ENCODE measurements around the gene STX2. TPM values are rescaled to one million over a fixed set of nuclear protein-coding genes. Genes with fewer than 3 reads are reported as not detected.
A peak's percentile ranks its signal among the peaks of the same experiment; 100 is the strongest.

The STX2 gene
- total and polyA plus RNA-seq, 10 of the 15 experiments (the other 5 are each of a cell fraction or from before 2014, with no cell fraction given): 6.0 to 22.2 (median 10.0) TPM

DNA sequence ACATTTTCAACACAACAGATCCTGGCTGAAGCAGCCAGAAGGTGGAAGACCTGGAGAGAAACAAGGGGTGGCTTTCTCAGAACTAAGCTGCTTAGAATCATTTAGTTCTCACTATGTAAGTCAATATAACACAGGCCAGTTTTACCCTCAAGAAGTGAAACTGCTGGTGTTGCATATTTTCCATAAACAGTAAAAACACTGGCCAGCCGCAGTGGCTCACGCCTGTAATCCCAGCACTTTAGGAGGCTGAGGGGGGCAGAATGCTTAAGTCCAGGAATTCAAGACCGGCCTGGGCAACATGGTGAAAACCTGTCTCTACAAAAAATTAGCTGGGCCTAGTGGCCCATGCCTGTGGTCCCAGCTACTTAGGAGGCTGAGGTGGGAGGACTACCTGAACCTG lies 11.6 kb downstream of the STX2 start (continued):
- TF ChIP-seq, protein P1, sequence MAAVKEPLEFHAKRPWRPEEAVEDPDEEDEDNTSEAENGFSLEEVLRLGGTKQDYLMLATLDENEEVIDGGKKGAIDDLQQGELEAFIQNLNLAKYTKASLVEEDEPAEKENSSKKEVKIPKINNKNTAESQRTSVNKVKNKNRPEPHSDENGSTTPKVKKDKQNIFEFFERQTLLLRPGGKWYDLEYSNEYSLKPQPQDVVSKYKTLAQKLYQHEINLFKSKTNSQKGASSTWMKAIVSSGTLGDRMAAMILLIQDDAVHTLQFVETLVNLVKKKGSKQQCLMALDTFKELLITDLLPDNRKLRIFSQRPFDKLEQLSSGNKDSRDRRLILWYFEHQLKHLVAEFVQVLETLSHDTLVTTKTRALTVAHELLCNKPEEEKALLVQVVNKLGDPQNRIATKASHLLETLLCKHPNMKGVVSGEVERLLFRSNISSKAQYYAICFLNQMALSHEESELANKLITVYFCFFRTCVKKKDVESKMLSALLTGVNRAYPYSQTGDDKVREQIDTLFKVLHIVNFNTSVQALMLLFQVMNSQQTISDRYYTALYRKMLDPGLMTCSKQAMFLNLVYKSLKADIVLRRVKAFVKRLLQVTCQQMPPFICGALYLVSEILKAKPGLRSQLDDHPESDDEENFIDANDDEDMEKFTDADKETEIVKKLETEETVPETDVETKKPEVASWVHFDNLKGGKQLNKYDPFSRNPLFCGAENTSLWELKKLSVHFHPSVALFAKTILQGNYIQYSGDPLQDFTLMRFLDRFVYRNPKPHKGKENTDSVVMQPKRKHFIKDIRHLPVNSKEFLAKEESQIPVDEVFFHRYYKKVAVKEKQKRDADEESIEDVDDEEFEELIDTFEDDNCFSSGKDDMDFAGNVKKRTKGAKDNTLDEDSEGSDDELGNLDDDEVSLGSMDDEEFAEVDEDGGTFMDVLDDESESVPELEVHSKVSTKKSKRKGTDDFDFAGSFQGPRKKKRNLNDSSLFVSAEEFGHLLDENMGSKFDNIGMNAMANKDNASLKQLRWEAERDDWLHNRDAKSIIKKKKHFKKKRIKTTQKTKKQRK (IDR thresholded peaks at IDR 0.05; ENCODE audit: low read depth, low read length): no peak
- TF ChIP-seq ZNF274 (IDR thresholded peaks at IDR 0.05; ENCODE audit: insufficient read depth, insufficient read length) (no peak), BMI1 (IDR thresholded peaks at IDR 0.05; ENCODE audit: borderline replicate concordance) (no peak)

DNA sequence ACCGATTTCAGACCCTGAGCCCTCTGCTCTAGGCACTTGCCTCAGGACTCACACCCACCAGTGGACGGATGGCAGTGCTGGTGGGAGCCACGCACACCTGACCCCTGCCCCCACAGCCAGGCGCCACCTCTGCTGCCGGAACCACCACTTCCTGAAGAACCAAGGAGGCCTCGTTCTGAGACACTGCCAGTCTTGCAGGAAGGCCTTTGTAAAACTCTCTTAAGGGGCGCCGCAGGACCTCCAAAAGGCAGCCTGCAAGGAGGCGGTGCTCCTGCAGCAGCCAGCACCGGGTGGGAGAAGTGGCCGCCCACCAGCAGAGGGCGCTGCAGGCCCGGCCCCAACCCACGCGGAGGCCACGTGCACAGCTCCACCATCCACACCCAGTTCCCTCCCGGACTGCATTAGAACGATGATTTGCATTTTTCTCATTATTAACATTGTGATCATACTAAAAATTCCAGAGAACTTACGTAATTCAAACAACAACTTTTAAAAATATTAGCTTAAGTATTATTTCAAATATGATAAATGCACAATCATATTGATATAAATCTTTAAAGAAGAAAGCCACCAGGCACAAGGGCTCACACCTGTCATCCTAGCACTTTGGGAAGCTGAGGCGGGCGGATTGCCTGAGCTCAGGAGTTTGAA lies 12.8 kb downstream of the STX2 start:
- Histone ChIP-seq H3K4me2 (ENCODE audit: control insufficient read depth, insufficient read depth) (no peak overlapping the region), H3K27me3 (replicated peaks in 1 of 2; ENCODE audit: control insufficient read depth in 2 of 2, insufficient read depth in 2 of 2, low read length in 1 of 2) (no peaks in the 10 kb centered on the region), H3K4me1 (ENCODE audit: control insufficient read depth, insufficient read depth, low read length) (no peaks in the 10 kb centered on the region; the same call in 1 of the 2 replicates), H3K9me3 (replicated peaks; ENCODE audit: control insufficient read depth, insufficient read depth, low read length) (no peaks in the 10 kb centered on the region), H3K79me2 (ENCODE audit: control insufficient read depth, insufficient read depth, low read length) (no peaks in the 10 kb centered on the region), H3K36me3 (ENCODE audit: control insufficient read depth in 2 of 2, insufficient read depth in 2 of 2, low read length in 1 of 2) (peaks cover 3 to 4% of the 10 kb centered on the region in 2 experiments; a peak in 2 of 4 replicates), H3K4me3 (no peak overlapping the region), H3K9ac (ENCODE audit: control insufficient read depth, insufficient read depth, low read length) (no peak overlapping the region), H3K27ac (ENCODE audit: control insufficient read depth, insufficient read depth) (no peak overlapping the region), H2AFZ (ENCODE audit: control insufficient read depth, low read depth, low read length) (no peak overlapping the region), H4K20me1 (ENCODE audit: control insufficient read depth, insufficient read depth) (no peaks in the 10 kb centered on the region)
- SMC1A ChIA-PET (ENCODE audit: uncharacterized antibody, unreplicated experiment): interaction anchor here (0.6 to 2.5 kb wide), 9 partner anchors 9 to 306 kb away, joined by 3 to 11 read pairs (median 5); no protein-coding TSS in a partner anchor
- CTCF ChIA-PET: interaction anchor here (0.7 to 2.8 kb wide), 11 partner anchors 8 to 306 kb away, joined by 3 to 33 read pairs (median 4); partner anchors contain the start of gene ADGRD1
- WGBS (ENCODE audit: insufficient coverage, insufficient replicate concordance, low lambda C conversion rate, missing lambda C conversion rate): 82% methylated on average over 21 of the region's 21 CpGs
- no TSS peak for BruUV-seq (replicated peaks)
- DNase-seq (ENCODE audit: low read depth, low spot score) (no peak), ATAC-seq (peak; percentile 95), FAIRE-seq (no peak)
- POLR2A ChIA-PET: no interaction called here
- RAD21 ChIA-PET (ENCODE audit: unreplicated experiment): interaction anchor here (0.6 to 2.5 kb wide), 6 partner anchors 10 to 1102 kb away, joined by 3 to 13 read pairs (median 3); no protein-coding TSS in a partner anchor
- peak; percentile 31; the same call in 1 of the 2 replicates for TF ChIP-seq SMC3 (IDR thresholded peaks at IDR 0.05; ENCODE audit: borderline replicate concordance, low read length)
- TF ChIP-seq, protein P2, sequence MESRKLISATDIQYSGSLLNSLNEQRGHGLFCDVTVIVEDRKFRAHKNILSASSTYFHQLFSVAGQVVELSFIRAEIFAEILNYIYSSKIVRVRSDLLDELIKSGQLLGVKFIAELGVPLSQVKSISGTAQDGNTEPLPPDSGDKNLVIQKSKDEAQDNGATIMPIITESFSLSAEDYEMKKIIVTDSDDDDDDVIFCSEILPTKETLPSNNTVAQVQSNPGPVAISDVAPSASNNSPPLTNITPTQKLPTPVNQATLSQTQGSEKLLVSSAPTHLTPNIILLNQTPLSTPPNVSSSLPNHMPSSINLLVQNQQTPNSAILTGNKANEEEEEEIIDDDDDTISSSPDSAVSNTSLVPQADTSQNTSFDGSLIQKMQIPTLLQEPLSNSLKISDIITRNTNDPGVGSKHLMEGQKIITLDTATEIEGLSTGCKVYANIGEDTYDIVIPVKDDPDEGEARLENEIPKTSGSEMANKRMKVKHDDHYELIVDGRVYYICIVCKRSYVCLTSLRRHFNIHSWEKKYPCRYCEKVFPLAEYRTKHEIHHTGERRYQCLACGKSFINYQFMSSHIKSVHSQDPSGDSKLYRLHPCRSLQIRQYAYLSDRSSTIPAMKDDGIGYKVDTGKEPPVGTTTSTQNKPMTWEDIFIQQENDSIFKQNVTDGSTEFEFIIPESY (IDR thresholded peaks at IDR 0.05): peak; percentile 95
- no peak for TF ChIP-seq ZNF217 (IDR thresholded peaks at IDR 0.05)
- no peak for TF ChIP-seq MYB (IDR thresholded peaks at IDR 0.05; ENCODE audit: borderline replicate concordance, low read depth, low read length)
- TF ChIP-seq, protein P3, sequence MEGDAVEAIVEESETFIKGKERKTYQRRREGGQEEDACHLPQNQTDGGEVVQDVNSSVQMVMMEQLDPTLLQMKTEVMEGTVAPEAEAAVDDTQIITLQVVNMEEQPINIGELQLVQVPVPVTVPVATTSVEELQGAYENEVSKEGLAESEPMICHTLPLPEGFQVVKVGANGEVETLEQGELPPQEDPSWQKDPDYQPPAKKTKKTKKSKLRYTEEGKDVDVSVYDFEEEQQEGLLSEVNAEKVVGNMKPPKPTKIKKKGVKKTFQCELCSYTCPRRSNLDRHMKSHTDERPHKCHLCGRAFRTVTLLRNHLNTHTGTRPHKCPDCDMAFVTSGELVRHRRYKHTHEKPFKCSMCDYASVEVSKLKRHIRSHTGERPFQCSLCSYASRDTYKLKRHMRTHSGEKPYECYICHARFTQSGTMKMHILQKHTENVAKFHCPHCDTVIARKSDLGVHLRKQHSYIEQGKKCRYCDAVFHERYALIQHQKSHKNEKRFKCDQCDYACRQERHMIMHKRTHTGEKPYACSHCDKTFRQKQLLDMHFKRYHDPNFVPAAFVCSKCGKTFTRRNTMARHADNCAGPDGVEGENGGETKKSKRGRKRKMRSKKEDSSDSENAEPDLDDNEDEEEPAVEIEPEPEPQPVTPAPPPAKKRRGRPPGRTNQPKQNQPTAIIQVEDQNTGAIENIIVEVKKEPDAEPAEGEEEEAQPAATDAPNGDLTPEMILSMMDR (IDR thresholded peaks at IDR 0.05 in 2 of 3, conservative IDR thresholded peaks at IDR 0.05 in 1 of 3; ENCODE audit: control insufficient read depth in 2 of 3, extremely low read depth in 1 of 3, insufficient read depth in 1 of 3, low read depth in 3 of 3, low read length in 3 of 3): peak; percentile 49 to 81 (median 69)
- TF ChIP-seq RAD21 (IDR thresholded peaks at IDR 0.05; ENCODE audit: insufficient read depth, low read depth, low read length): peak; percentile 37; the same call in 1 of the 2 replicates
- TF ChIP-seq BHLHE40 (IDR thresholded peaks at IDR 0.05; ENCODE audit: borderline replicate concordance in 1 of 2, low read depth in 2 of 2, low read length in 1 of 2): peak; percentile 49 to 56; a peak in 3 of 4 replicates
- TF ChIP-seq EGR1 (IDR thresholded peaks at IDR 0.05; ENCODE audit: borderline replicate concordance in 1 of 2, low read depth in 2 of 2, low read length in 2 of 2): 0 out of 3 replicates have a peak, but pooled peaks of 1 of the 2 experiments have one; percentile 23
- TF ChIP-seq CHD4 (IDR thresholded peaks at IDR 0.05): no peak
- no peak for TF ChIP-seq SPI1 (IDR thresholded peaks at IDR 0.05; ENCODE audit: borderline replicate concordance, insufficient read depth, low read depth, low read length)
- intact Hi-C loops (cut with micrococcal nuclease; ENCODE audit: unreplicated experiment): loop anchor here (5.0 kb wide), 1 partner anchor 306 kb away; no protein-coding TSS in a partner anchor
- in situ Hi-C loops (cut with MboI): no loop called here

All from GM12878 (cell line).